ENCODE measurements around the gene DCAF15.

DCAF15 gene

GRCh38 chr19:13931391-13932148 lies 20.7 kb upstream of the DCAF15 start:
- no peak for FAIRE-seq

- FAIRE-seq, result no peak
These were observed 20.1 kb upstream of the DCAF15 start for GRCh38 chr19:13932149-13932637.

- FAIRE-seq, result no peak
These were observed 19.4 kb upstream of the DCAF15 start for GRCh38 chr19:13932911-13933393.

- no peak for FAIRE-seq
These were observed 17.6 kb upstream of the DCAF15 start for GRCh38 chr19:13934785-13935109.

- FAIRE-seq, result no peak
These were observed 16.4 kb upstream of the DCAF15 start for GRCh38 chr19:13935765-13936510.

- FAIRE-seq, result no peak
These were observed 14.6 kb upstream of the DCAF15 start for GRCh38 chr19:13937479-13938300.

- no peak for FAIRE-seq
These were observed 13.8 kb upstream of the DCAF15 start, which contains the start of gene PODNL1 for GRCh38 chr19:13938301-13939064. PODNL1 (minus strand) TSS chr19:13938417; CDS start chr19:13938181, 236 bp downstream.

GRCh38 chr19:13942023-13942684 lies 10.2 kb upstream of the DCAF15 start:
- no peak for FAIRE-seq

- no peak for FAIRE-seq
These were observed 5.9 kb upstream of the DCAF15 start for GRCh38 chr19:13946414-13946813.

- FAIRE-seq, result no peak
These were observed 1.3 kb upstream of the DCAF15 start for GRCh38 chr19:13951043-13951442.

GRCh38 chr19:13951799-13952153 lies 533 bp upstream of the DCAF15 start:
- no peak for FAIRE-seq

- no peak for FAIRE-seq
These were observed 722 bp downstream of the DCAF15 start for GRCh38 chr19:13952931-13953531.

GRCh38 chr19:13954185-13954584 lies 1.9 kb downstream of the DCAF15 start:
- FAIRE-seq, result no peak

GRCh38 chr19:13955662-13956364 lies 3.5 kb downstream of the DCAF15 start:
- no peak for FAIRE-seq

- no peak for FAIRE-seq
These were observed 4.0 kb downstream of the DCAF15 start for GRCh38 chr19:13956365-13956744.

- no peak for FAIRE-seq
These were observed 4.7 kb downstream of the DCAF15 start for GRCh38 chr19:13957051-13957450.

- FAIRE-seq, result no peak
These were observed 5.7 kb downstream of the DCAF15 start for GRCh38 chr19:13958043-13958442.

- FAIRE-seq, result no peak
These were observed 7.0 kb downstream of the DCAF15 start for GRCh38 chr19:13959141-13959961.

GRCh38 chr19:13959962-13960862 lies 7.9 kb downstream of the DCAF15 start:
- FAIRE-seq, result no peak
